NCI-H524 treated with DMSO at 0.1 percent for 48 hours (cell line): ENCODE measurements around the gene MBTPS1.
"Not testable (repeated sequence)": the region's sequence is repeated elsewhere in the genome, so short reads cannot be mapped to it uniquely, and the experiment has no call there.

Experiments used
- DNase-seq: peaks from one replicate; lab custom pipeline; 2025; lab: John Stamatoyannopoulos, UW

Gene MBTPS1

GRCh38 chr16:84137287-84137686 is 20.5 kb upstream of the MBTPS1 start:
- no peak for DNase-seq

GRCh38 chr16:84136331-84137125 is 19.8 kb upstream of the MBTPS1 start:
- no peak for DNase-seq

- DNase-seq: no peak
Measured at GRCh38 chr16:84132527-84133285, 16.0 kb upstream of the MBTPS1 start.

GRCh38 chr16:84131117-84131516 is 14.4 kb upstream of the MBTPS1 start:
- no peak for DNase-seq

- no peak for DNase-seq
Measured at GRCh38 chr16:84124257-84125073, 7.7 kb upstream of the MBTPS1 start.

GRCh38 chr16:84121007-84121406 is 4.3 kb upstream of the MBTPS1 start:
- DNase-seq: no peak

- DNase-seq: no peak
Measured at GRCh38 chr16:84120023-84120422, 3.3 kb upstream of the MBTPS1 start.

GRCh38 chr16:84119368-84119767 is 2.6 kb upstream of the MBTPS1 start:
- DNase-seq: no peak

GRCh38 chr16:84118315-84118714 is 1.6 kb upstream of the MBTPS1 start:
- not testable (repeated sequence) for DNase-seq

- DNase-seq: no peak
Measured at GRCh38 chr16:84117494-84117843, 727 bp upstream of the MBTPS1 start.

GRCh38 chr16:84115919-84116719 is 623 bp downstream of the MBTPS1 start:
- no peak for DNase-seq

- not testable (repeated sequence) for DNase-seq
Measured at GRCh38 chr16:84111949-84112348, 4.8 kb downstream of the MBTPS1 start.

GRCh38 chr16:84111525-84111924 is 5.2 kb downstream of the MBTPS1 start:
- DNase-seq: no peak

GRCh38 chr16:84110527-84110926 is 6.2 kb downstream of the MBTPS1 start:
- no peak for DNase-seq

GRCh38 chr16:84109598-84110335 is 7.0 kb downstream of the MBTPS1 start:
- no peak for DNase-seq

- no peak for DNase-seq
Measured at GRCh38 chr16:84107921-84108320, 8.8 kb downstream of the MBTPS1 start.

- no peak for DNase-seq
Measured at GRCh38 chr16:84105948-84106740, 10.6 kb downstream of the MBTPS1 start.

- no peak for DNase-seq
Measured at GRCh38 chr16:84105301-84105815, 11.4 kb downstream of the MBTPS1 start.

GRCh38 chr16:84104231-84104630 is 12.5 kb downstream of the MBTPS1 start:
- DNase-seq: no peak

- no peak for DNase-seq
Measured at GRCh38 chr16:84103678-84104077, 13.1 kb downstream of the MBTPS1 start.
